ENCODE measurements around the gene ZNF385C. TPM values are rescaled to one million over a fixed set of nuclear protein-coding genes. Genes with fewer than 3 reads are reported as not detected.

ZNF385C gene
- total and polyA plus RNA-seq, 3 donors from 2014 or later, result 17.9 to 26.6 (median 21.4) TPM

DNA sequence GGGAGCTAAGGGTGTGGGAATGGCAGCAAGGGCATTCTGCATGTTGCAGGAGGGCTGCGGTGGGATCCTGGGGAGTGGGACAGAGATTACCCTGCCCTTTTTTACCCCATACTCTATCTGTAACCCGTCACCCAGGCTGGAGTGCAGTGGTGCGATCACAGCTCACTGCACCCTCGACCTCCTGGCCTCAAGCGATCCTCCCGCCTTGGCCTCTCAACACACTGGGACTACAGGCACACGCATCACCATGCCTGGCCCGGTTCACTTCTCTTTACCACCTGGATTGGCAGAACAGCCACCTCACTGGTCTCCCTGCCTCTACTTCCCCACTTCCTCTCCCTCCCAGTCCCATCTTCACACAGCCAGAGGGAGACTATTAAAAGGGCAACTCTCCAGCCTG, 9.5 kb downstream of the ZNF385C start:
- H3K36me3 ChIP-seq (ENCODE audit: low read depth, missing control alignments), result no peaks in the 10 kb centered on the region
- H3K4me1 ChIP-seq, result peaks cover 17% of the 10 kb centered on the region
- no peak overlapping the region for H3K4me3 ChIP-seq
- 79% methylated on average over 8 of the region's 8 CpGs; no CpG with 5 or more reads in 1 of the 2 donors for WGBS, 2 donors
- DNase-seq, result no peak
- H3K27me3 ChIP-seq, result no peaks in the 10 kb centered on the region
- no peak for TF ChIP-seq POLR2A (IDR thresholded peaks at IDR 0.05)
- TF ChIP-seq, protein P1, sequence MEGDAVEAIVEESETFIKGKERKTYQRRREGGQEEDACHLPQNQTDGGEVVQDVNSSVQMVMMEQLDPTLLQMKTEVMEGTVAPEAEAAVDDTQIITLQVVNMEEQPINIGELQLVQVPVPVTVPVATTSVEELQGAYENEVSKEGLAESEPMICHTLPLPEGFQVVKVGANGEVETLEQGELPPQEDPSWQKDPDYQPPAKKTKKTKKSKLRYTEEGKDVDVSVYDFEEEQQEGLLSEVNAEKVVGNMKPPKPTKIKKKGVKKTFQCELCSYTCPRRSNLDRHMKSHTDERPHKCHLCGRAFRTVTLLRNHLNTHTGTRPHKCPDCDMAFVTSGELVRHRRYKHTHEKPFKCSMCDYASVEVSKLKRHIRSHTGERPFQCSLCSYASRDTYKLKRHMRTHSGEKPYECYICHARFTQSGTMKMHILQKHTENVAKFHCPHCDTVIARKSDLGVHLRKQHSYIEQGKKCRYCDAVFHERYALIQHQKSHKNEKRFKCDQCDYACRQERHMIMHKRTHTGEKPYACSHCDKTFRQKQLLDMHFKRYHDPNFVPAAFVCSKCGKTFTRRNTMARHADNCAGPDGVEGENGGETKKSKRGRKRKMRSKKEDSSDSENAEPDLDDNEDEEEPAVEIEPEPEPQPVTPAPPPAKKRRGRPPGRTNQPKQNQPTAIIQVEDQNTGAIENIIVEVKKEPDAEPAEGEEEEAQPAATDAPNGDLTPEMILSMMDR (IDR thresholded peaks at IDR 0.05), result no peak
- H3K27ac ChIP-seq, result peak overlapping the region; percentile 65 to 76
- intact Hi-C loops (cut with DNase I; ENCODE audit: low total_unique reads), result no loop called here
- H3K9me3 ChIP-seq, result no peaks in the 10 kb centered on the region

DNA sequence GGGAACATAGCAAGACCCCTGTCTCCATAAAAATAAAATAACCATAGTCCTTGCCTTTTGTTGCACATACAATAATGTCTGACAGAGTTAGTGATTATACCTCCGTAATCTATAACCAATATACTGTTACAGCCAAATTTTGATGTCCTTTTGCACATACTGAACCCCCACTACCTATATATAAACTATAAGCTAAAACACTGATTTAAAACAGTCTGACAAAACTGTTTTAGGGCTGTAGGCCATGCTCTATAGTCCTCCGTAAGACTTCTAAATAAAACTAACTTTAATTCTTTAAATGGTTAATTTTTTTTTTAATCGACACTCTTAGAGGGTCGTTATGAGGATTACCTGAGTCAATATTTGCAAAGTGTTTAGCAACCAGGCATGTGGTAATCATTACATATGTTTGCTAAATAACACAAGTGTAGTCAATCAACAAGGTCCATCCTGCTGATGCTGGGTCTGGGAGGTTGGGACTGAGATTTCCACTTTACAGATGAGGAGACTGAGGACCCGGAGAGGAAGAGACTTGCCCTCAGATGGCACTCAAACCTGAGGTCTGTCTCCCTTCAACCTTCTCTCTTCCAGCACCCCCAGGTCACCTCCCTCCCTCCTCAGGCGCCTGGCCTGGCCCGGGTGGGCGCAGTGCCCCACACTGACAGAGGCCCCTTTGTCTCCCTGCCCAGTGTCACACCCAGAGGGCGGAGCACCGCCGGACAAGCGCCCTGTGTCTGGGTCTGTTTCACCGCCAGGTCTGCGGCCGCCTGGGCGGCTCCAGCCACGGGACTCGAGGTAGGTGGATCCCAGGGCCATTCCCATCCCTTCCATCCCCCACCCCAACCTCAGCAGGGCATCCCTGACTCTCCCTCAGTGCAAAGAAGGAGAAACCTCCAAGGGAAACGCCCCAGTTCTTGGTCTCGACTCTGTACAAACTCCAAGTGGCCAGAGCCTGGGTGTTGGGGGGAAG, 10.3 kb downstream of the ZNF385C start:
- TF ChIP-seq, protein P1 (IDR thresholded peaks at IDR 0.05), result no peak
- no peak for TF ChIP-seq POLR2A (IDR thresholded peaks at IDR 0.05)
- intact Hi-C loops (cut with DNase I; ENCODE audit: low total_unique reads), result no loop called here
- Histone ChIP-seq H3K9me3 (no peaks in the 10 kb centered on the region), H3K27me3 (no peaks in the 10 kb centered on the region), H3K4me1 (peaks cover 17% of the 10 kb centered on the region), H3K27ac (peak overlapping the region; percentile 65 to 76), H3K4me3 (no peak overlapping the region), H3K36me3 (ENCODE audit: low read depth, missing control alignments) (no peaks in the 10 kb centered on the region)
- DNase-seq, result peak; percentile 81
- 71 to 80% methylated on average over 16 to 20 of the region's 20 CpGs for WGBS, 2 donors

DNA sequence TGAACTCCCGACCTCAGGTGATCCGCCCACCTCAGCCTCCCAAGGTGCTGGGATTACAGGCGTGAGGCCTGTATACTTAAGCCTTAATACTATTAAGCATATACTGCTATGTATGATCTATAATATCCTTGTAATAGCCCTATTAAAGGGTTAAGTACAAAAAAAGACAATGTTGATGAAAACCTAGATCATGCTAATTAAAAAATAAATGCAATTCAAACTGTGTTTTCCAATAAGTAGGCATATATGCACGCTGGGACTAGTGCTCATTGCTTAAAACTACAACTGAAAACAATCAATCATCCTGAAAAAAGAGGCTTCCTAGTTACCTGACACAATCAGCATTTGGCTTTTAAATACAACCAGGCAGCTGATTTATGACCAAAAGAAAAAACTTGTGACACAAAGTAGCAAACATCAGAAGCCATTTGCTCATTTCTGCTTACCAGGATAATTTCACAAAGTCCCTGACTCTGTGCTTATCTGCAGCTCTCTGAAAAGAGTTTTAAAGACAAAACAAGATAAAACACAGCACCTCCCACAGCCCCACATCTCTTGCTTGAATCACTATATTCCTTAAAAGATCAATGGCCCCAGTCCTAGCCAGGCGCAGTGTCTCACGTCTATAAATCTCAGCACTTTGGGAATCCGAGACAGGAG, 11.1 kb downstream of the ZNF385C start:
- WGBS, 2 donors, result 64 to 78% methylated on average over 7 of the region's 7 CpGs
- peak overlapping the region; percentile 72 to 76 for H3K27ac ChIP-seq
- H3K36me3 ChIP-seq (ENCODE audit: low read depth, missing control alignments), result no peaks in the 10 kb centered on the region
- no peaks in the 10 kb centered on the region for H3K9me3 ChIP-seq
- peaks cover 14% of the 10 kb centered on the region for H3K4me1 ChIP-seq
- DNase-seq, result peak; percentile 76
- no peak overlapping the region for H3K4me3 ChIP-seq
- TF ChIP-seq, protein P1 (IDR thresholded peaks at IDR 0.05), result no peak
- TF ChIP-seq POLR2A (IDR thresholded peaks at IDR 0.05), result no peak
- no peaks in the 10 kb centered on the region for H3K27me3 ChIP-seq
- intact Hi-C loops (cut with DNase I; ENCODE audit: low total_unique reads), result no loop called here

DNA sequence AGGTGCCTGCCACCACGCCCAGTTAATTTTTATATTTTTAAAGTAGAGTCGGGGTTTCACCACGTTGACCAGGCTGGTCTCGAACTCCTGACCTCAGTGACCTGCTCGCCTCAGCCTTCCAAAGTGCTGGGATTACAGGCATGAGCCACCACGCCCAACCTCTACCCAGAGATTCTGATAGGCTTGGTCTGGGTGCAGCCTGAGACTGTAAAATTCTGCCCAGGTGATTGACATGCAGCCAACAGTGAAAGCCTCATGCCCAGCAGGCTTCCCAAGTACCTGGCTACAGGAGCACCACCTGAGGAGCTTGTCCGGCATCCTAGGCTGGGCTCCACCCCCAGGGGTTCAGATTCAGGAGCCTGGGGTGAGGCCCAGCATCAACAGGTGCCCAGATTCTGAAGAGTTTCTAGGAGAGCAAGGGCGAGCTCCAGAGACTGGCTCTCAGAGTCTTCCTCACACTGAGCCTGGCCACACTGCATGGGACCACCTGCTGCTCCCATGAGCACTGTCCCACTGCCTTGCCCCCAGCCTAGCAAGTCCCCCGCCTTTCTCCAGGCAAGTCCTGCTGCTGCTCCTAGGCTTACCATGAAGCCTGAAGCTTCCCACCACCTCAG, 16.6 kb downstream of the ZNF385C start:
- H3K9me3 ChIP-seq, result no peaks in the 10 kb centered on the region
- no peaks in the 10 kb centered on the region for H3K27me3 ChIP-seq
- H3K36me3 ChIP-seq (ENCODE audit: low read depth, missing control alignments), result no peaks in the 10 kb centered on the region
- intact Hi-C loops (cut with DNase I; ENCODE audit: low total_unique reads), result no loop called here
- TF ChIP-seq POLR2A (IDR thresholded peaks at IDR 0.05), result no peak
- TF ChIP-seq, protein P1 (IDR thresholded peaks at IDR 0.05), result no peak
- H3K4me1 ChIP-seq, result peaks cover 10% of the 10 kb centered on the region
- H3K4me3 ChIP-seq, result no peak overlapping the region
- DNase-seq, result no peak
- H3K27ac ChIP-seq, result no peak overlapping the region
- WGBS, 2 donors, result 93 to 98% methylated on average over 8 to 9 of the region's 9 CpGs

All from testis (tissue), 3 donors.